Vagina (tissue), 2 donors: Measurements from ENCODE around the gene MPP4.

ENCODE experiments used
- CTCF ChIP-seq, 3 experiments: fragments of 450-650 bp in 2 of 3; fragments of 200-600 bp in 1 of 3; sonication (generic) in 1 of 3; IDR thresholded peaks; one replicate each; pipeline ENCODE4 v1.5.1; 2017 to 2019; ENCODE audit warnings: antibody characterized with exemption in 3 of 3, mild to moderate bottlenecking in 2 of 3, moderate library complexity in 2 of 3
- POLR2AphosphoS5 ChIP-seq, 2 donors: sonication (generic); formaldehyde crosslinking; IDR thresholded peaks; one replicate each; pipeline ENCODE4 v1.9.0; 2017; ENCODE audit warnings: antibody characterized with exemption in 2 of 2, mild to moderate bottlenecking in 2 of 2, low read depth in 1 of 2; ENCODE audit not compliant: insufficient read depth in 1 of 2

- TF ChIP-seq POLR2AphosphoS5 (IDR thresholded peaks at IDR 0.05; ENCODE audit: insufficient read depth in 1 of 2, low read depth in 1 of 2), result no peak
- no peak for TF ChIP-seq CTCF (IDR thresholded peaks at IDR 0.05)
These were observed 37.0 kb upstream of the MPP4 start for GRCh38 chr2:201735486-201735885.
